ENCODE results near the gene PRDX1. TPM values are rescaled to one million over a fixed set of nuclear protein-coding genes. Genes with fewer than 3 reads are reported as not detected.

PRDX1 gene
- total RNA-seq, 1 donor, result 249 TPM

DNA sequence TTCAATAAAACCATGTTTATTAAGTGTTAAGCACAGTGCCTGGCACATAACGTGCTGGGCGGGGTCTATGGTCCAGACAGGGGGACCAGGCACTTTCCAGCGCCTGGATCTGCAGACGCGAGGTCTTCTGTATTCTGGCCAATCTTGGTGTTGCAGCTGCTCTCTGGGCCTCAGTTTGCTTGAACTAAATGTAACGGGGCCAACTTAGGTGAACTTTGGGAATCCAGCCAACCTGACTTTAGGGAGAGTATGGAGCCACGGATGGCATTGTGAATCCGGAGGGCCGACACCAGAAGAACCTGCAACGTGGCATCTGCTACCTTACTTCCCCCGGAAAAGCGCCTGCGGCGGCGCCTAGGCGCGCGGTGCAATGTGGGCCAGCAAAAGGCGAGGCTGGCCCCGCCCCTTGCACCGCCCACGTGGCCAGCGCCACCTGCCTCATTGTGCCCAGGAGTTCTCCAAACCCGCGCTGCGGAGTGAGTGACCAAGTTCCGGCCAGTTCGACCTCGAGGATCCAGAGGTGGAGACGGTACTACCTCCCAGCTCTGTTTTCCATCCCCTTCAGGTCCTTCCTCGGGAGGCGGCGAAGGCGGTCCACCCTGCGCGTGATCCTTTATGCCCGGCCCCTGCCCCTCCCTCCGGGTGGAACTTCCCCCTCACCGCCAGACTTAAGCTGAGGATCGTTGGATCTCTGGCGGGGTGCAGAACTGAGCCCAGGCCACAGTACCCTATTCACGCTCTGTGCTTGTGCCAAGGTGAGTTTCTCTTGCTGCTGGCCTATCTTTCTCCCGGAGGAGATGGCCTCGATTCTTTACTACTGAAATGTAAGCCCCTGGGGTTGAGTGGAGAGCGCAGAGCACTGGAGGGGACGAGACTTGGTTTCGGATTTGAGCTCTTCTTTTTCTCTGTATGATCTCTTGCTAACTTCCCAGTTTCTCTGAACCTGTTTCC lies 29.0 kb upstream of the PRDX1 start, which contains the start of gene AKR1A1:
Gene AKR1A1 (plus strand): TSS at position 426 of the 951 bp plus-strand sequence. CDS start 10,969 bp downstream, outside the sequence.
- Histone ChIP-seq H3K27me3 (ENCODE audit: insufficient read depth, low read length) (no peaks in the 10 kb centered on the region), H3K79me2 (ENCODE audit: insufficient read depth, low read length) (peaks cover 41% of the 10 kb centered on the region), H3K27ac (ENCODE audit: low read depth, low read length) (peak within 1 kb of the TSS; percentile 96), H4K20me1 (ENCODE audit: insufficient read depth, low read length) (no peaks in the 10 kb centered on the region), H2AFZ (ENCODE audit: low read length) (peak within 1 kb of the TSS; percentile 99), H3K4me3 (ENCODE audit: insufficient read depth, low read length) (peak within 1 kb of the TSS; percentile 96), H3K36me3 (ENCODE audit: insufficient read depth, low read length) (peaks cover 12% of the 10 kb centered on the region), H3K4me1 (ENCODE audit: insufficient read depth, low read length) (peaks cover 16% of the 10 kb centered on the region), H3K9me3 (ENCODE audit: low read depth, low read length) (no peaks in the 10 kb centered on the region), H3K4me2 (ENCODE audit: insufficient read depth, low read length) (peak within 1 kb of the TSS; percentile 93)
- TF ChIP-seq CTCF (IDR thresholded peaks at IDR 0.05; ENCODE audit: extremely low read depth, low read depth, low read length), result no peak
- DNase-seq (ENCODE audit: insufficient read length, low spot score, missing footprints), result peak; percentile 97

DNA sequence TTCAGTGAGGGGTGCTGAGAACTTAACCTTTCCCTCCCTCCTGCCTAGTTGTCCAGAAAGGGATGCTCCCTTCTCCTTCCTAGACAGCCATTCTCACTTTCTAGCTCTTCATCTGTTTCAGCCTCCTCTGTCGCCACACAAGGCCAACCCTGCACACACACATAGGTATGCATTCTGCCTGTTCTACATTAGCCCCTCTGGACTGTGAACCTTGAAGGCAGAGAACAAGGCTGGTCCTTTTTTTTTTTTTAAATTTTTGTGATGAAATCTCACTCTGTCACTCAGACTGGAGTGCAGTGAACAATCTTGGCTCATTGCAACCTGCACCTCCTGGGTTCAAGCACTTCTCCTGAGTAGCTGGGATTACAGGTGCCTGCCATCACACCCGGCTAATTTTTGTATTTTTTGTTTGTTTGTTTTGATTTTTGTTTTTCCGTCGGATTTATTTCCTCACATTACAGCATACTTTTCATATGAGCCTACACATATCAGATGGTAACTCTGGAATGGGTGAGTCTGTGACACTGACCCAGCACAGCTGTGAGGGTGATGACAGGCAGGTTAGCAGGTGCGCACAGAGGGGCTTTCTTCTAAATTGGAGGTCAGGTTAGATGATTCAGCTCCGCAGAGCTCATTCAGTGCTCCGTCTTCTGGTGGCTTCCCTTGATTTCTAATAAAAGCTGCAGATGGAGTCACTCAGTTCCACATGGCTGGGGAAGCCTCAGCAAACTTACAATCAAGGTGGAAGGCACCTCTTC lies 24.0 kb upstream of the PRDX1 start:
- no peaks in the 10 kb centered on the region for H3K36me3 ChIP-seq (ENCODE audit: insufficient read depth, low read length)
- H3K4me3 ChIP-seq (ENCODE audit: insufficient read depth, low read length), result no peak overlapping the region
- DNase-seq (ENCODE audit: insufficient read length, low spot score, missing footprints), result no peak
- no peaks in the 10 kb centered on the region for H3K9me3 ChIP-seq (ENCODE audit: low read depth, low read length)
- no peak overlapping the region for H3K4me2 ChIP-seq (ENCODE audit: insufficient read depth, low read length)
- no peak for TF ChIP-seq CTCF (IDR thresholded peaks at IDR 0.05; ENCODE audit: extremely low read depth, low read depth, low read length)
- H3K4me1 ChIP-seq (ENCODE audit: insufficient read depth, low read length), result peaks cover 10% of the 10 kb centered on the region
- H3K27ac ChIP-seq (ENCODE audit: low read depth, low read length), result no peak overlapping the region
- peaks cover 5% of the 10 kb centered on the region for H3K79me2 ChIP-seq (ENCODE audit: insufficient read depth, low read length)
- H2AFZ ChIP-seq (ENCODE audit: low read length), result peak overlapping the region; percentile 53
- no peaks in the 10 kb centered on the region for H3K27me3 ChIP-seq (ENCODE audit: insufficient read depth, low read length)
- H4K20me1 ChIP-seq (ENCODE audit: insufficient read depth, low read length), result no peaks in the 10 kb centered on the region

DNA sequence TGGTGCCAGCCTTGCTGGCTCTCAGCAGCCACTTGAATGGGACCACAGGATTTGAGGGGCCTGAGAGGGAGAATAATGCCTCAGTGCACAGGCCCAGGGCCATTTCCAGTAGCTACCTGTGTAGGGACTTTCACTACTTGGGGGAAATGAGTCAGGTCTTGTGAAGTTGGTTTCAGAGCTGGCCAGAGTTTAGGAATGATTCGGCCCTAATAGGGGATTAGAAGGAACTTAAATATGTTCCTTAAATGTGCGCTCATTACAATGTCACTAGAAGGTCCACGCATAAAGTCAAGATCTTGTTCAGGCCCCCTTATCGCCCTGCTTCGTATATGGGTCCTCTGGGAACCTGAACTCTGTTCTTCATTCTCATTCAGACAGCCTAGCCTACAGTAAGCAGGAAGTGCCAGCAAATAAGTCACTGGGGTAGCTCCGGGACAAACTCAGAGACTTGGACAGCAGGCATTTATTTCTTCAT lies 23.4 kb upstream of the PRDX1 start:
- Histone ChIP-seq H2AFZ (ENCODE audit: low read length) (peak overlapping the region; percentile 53), H3K27me3 (ENCODE audit: insufficient read depth, low read length) (no peaks in the 10 kb centered on the region), H3K79me2 (ENCODE audit: insufficient read depth, low read length) (no peaks in the 10 kb centered on the region), H3K4me1 (ENCODE audit: insufficient read depth, low read length) (peaks cover 7% of the 10 kb centered on the region), H3K4me2 (ENCODE audit: insufficient read depth, low read length) (no peak overlapping the region), H4K20me1 (ENCODE audit: insufficient read depth, low read length) (no peaks in the 10 kb centered on the region), H3K36me3 (ENCODE audit: insufficient read depth, low read length) (no peaks in the 10 kb centered on the region), H3K4me3 (ENCODE audit: insufficient read depth, low read length) (no peak overlapping the region), H3K9me3 (ENCODE audit: low read depth, low read length) (no peaks in the 10 kb centered on the region), H3K27ac (ENCODE audit: low read depth, low read length) (no peak overlapping the region)
- TF ChIP-seq CTCF (IDR thresholded peaks at IDR 0.05; ENCODE audit: extremely low read depth, low read depth, low read length), result no peak
- no peak for DNase-seq (ENCODE audit: insufficient read length, low spot score, missing footprints)
